CD4-positive, CD25-positive, alpha-beta regulatory T cell (primary cell): ENCODE measurements around the gene TUBB2B. TPM values are rescaled to one million over a fixed set of nuclear protein-coding genes. Genes with fewer than 3 reads are reported as not detected.
A peak's percentile ranks its signal among the peaks of the same experiment; 100 is the strongest.

Source experiments
- ATAC-seq, 2 donors: fragments of 150-1000 bp; cut with Tn5 transposase; one replicate each; pipeline ENCODE4 v1.10.0; 2021; ENCODE audit warnings: low read depth in 2 of 2, moderate number of reproducible peaks in 2 of 2, moderate library complexity in 1 of 2
- DNase-seq, 3 donors: peaks; one replicate each; pipeline versions ENCODE4 v3.0.0 to v3.0.0-alpha.2; 2012 to 2022; ENCODE audit warnings: mixed read lengths in 1 of 3
- H3K27ac ChIP-seq: one replicate; pipeline ENCODE4 v1.7.0; 2013; ENCODE audit warnings: mild to moderate bottlenecking, low read length; ENCODE audit not compliant: insufficient read depth, poor library complexity, severe bottlenecking
- H3K27me3 ChIP-seq: one replicate; pipeline ENCODE4 v1.7.0; 2013; ENCODE audit warnings: low read length; ENCODE audit not compliant: control insufficient read depth, insufficient read depth
- H3K36me3 ChIP-seq: one replicate; pipeline ENCODE4 v1.7.0; 2013; ENCODE audit warnings: mild to moderate bottlenecking, low read length, moderate library complexity; ENCODE audit not compliant: control insufficient read depth, insufficient read depth
- H3K4me1 ChIP-seq: 2 replicates; pipeline ENCODE4 v1.7.0; 2013; ENCODE audit warnings: mild to moderate bottlenecking, low read length; ENCODE audit not compliant: insufficient read depth, control insufficient read depth, poor library complexity, severe bottlenecking
- H3K4me3 ChIP-seq: one replicate; pipeline ENCODE4 v1.7.0; 2013; ENCODE audit warnings: low read depth, mild to moderate bottlenecking, low read length, moderate library complexity
- H3K9me3 ChIP-seq, 2 experiments: 1 replicate in 1 of 2; 2 replicates in 1 of 2; pipeline ENCODE4 v1.7.0; 2013; ENCODE audit warnings: low read length in 2 of 2, mild to moderate bottlenecking in 1 of 2, moderate library complexity in 1 of 2; ENCODE audit not compliant: control insufficient read depth in 2 of 2
- H3K27ac Mint-ChIP-seq, 3 donors: one replicate each; pipeline ENCODE4 v1.8.0; 2020 to 2022; ENCODE audit warnings: mild to moderate bottlenecking in 3 of 3, mixed read lengths in 3 of 3, moderate library complexity in 2 of 3
- H3K27me3 Mint-ChIP-seq: one replicate; pipeline ENCODE4 v1.8.0; 2022; ENCODE audit warnings: mild to moderate bottlenecking, mixed read lengths
- H3K36me3 Mint-ChIP-seq: one replicate; pipeline ENCODE4 v1.8.0; 2020; ENCODE audit warnings: mixed read lengths
- H3K4me1 Mint-ChIP-seq, 4 donors: one replicate each; pipeline ENCODE4 v1.8.0; 2020 to 2022; ENCODE audit warnings: mixed read lengths in 4 of 4, mild to moderate bottlenecking in 1 of 4
- H3K4me3 Mint-ChIP-seq, 4 donors: one replicate each; pipeline ENCODE4 v1.8.0; 2020 to 2022; ENCODE audit warnings: mild to moderate bottlenecking in 4 of 4, mixed read lengths in 4 of 4, moderate library complexity in 3 of 4
- H3K9me3 Mint-ChIP-seq, 7 donors: one replicate each; pipeline ENCODE4 v1.8.0; 2020 to 2022; ENCODE audit warnings: mixed read lengths in 7 of 7, mild to moderate bottlenecking in 3 of 7, moderate library complexity in 2 of 7
- polyA plus RNA-seq, 4 donors: library from polyadenylated mRNA; unstranded; fragments of 300-500 nt; fragmentation: Illumina TruSeq; gene quantifications; one replicate each; pipeline ENCODE4 v1.2.3, GENCODE V29; 2021
- total RNA-seq: library from RNA; stranded (reverse); gene quantifications from one replicate; pipeline ENCODE4 v1.2.3, GENCODE V29; 2022

TUBB2B gene
- total and polyA plus RNA-seq, 5 donors from 2014 or later: 0.09 to 0.91 (median 0.10) TPM; not detected in 1

DNA sequence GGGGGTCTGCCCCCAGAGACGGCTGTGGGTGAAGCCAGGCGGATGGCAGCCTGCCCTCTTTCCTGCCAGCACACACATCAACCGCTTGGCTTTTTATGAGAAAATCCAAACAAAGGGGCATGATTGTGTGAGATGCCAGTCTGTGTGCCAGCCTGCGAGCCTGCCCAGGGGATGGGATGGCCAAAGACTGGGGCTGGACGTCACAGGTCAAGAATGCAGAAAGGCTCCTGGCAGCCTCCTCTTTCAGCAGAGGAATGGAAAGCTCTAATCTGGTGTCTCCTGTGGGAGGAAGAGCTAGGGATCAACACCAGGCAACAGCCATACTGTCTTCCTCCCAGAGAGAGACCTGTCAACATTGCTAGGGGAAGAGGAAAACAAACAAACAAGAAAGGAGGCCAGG, 15.8 kb downstream of the TUBB2B start:
- peaks cover 3 to 16% (median 10%) of the 10 kb centered on the region in 4 donors for H3K4me1 Mint-ChIP-seq
- H3K36me3 Mint-ChIP-seq: no peaks in the 10 kb centered on the region
- ATAC-seq: no peak
- no peaks in the 10 kb centered on the region for H3K9me3 Mint-ChIP-seq
- peaks cover 28% of the 10 kb centered on the region for H3K27me3 Mint-ChIP-seq
- H3K36me3 ChIP-seq: no peaks in the 10 kb centered on the region
- no peak overlapping the region for H3K4me3 Mint-ChIP-seq
- no peak for DNase-seq
- H3K4me1 ChIP-seq: peaks cover 11% of the 10 kb centered on the region
- H3K9me3 ChIP-seq: no peaks in the 10 kb centered on the region
- H3K4me3 ChIP-seq: no peak overlapping the region
- no peak overlapping the region for H3K27ac ChIP-seq
- H3K27me3 ChIP-seq: no peaks in the 10 kb centered on the region
- H3K27ac Mint-ChIP-seq: no peak overlapping the region

DNA sequence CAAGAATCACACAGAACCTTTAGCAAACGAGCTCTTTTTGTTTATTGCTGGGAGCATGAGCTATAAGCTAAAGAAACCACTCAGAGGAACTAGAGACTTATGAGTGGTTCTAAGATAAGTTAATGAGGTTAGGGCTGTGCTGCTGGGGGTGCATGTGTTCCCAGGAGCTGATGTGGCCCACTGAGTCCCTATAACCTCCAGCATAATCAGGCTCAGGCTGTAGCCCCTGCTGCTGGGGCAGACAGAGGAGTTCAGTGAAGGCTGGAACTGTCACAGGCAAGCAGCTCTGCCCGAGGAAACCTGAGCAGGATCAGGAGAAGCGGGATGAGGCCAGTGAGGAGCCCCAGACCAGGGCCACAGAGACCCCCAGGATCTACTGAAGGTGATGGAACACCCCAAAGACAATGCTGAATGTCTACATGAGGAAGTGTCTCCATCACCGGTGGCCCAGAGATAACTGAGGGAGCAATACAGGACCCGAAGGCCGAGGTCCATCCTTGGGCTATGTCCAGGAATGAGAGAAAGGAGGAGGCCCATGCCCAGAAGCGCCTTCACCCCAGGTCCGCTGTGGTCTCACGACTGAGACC, 17.3 kb downstream of the TUBB2B start:
- Mint-ChIP-seq H3K9me3 (no peaks in the 10 kb centered on the region), H3K4me3 (no peak overlapping the region), H3K4me1 (peaks cover 3 to 16% (median 10%) of the 10 kb centered on the region in 4 donors), H3K36me3 (no peaks in the 10 kb centered on the region), H3K27ac (peak overlapping the region in 1 of 3 donors; percentile 3), H3K27me3 (peaks cover 17% of the 10 kb centered on the region)
- H3K4me1 ChIP-seq: peaks cover 11% of the 10 kb centered on the region
- H3K27ac ChIP-seq: no peak overlapping the region
- no peaks in the 10 kb centered on the region for H3K36me3 ChIP-seq
- ATAC-seq: no peak
- no peaks in the 10 kb centered on the region for H3K9me3 ChIP-seq
- no peak overlapping the region for H3K4me3 ChIP-seq
- H3K27me3 ChIP-seq: no peaks in the 10 kb centered on the region
- no peak for DNase-seq

- DNase-seq (peak in 1 of 3 donors; percentile 46), ATAC-seq (peak; percentile 52 to 80)
- Histone ChIP-seq H3K9me3 (no peaks in the 10 kb centered on the region), H3K4me3 (peak overlapping the region; percentile 57), H3K27ac (no peak overlapping the region), H3K27me3 (no peaks in the 10 kb centered on the region), H3K4me1 (peaks cover 11% of the 10 kb centered on the region), H3K36me3 (no peaks in the 10 kb centered on the region)
- H3K36me3 Mint-ChIP-seq: no peaks in the 10 kb centered on the region
- H3K27ac Mint-ChIP-seq: peak overlapping the region in 2 of 3 donors; percentile 3 to 59
- peaks cover 9% of the 10 kb centered on the region for H3K27me3 Mint-ChIP-seq
- H3K4me3 Mint-ChIP-seq: peak overlapping the region in 3 of 4 donors; percentile 33 to 70 (median 67)
- H3K9me3 Mint-ChIP-seq: peaks cover 0 to 4% (median 0%) of the 10 kb centered on the region in 7 donors
- peaks cover 3 to 16% (median 10%) of the 10 kb centered on the region in 4 donors for H3K4me1 Mint-ChIP-seq
Observed at GRCh38 chr6:3209114-3210023, 18.1 kb downstream of the TUBB2B start.

DNA sequence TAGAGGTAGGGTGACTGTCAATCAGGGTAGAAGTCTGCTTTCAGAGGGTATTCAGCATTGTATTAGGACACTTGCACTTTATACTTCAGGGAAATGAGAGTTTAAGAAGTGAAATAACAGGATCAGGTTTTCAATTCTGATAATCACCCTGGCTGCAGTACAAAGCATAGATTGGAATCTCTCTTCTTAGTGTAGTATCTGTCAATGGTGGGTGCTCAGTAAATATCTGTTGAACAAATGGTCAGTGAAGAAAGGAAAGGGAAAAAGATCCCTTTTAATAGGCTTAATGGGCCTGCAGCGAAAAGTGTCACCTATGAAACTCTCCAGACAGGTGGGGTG, 18.7 kb downstream of the TUBB2B start:
- Histone ChIP-seq H3K36me3 (no peaks in the 10 kb centered on the region), H3K9me3 (no peaks in the 10 kb centered on the region), H3K27me3 (no peaks in the 10 kb centered on the region), H3K4me1 (peaks cover 11% of the 10 kb centered on the region), H3K4me3 (peak overlapping the region; percentile 57), H3K27ac (no peak overlapping the region)
- ATAC-seq (no peak), DNase-seq (no peak)
- Mint-ChIP-seq H3K4me3 (peak overlapping the region in 1 of 4 donors; percentile 70), H3K9me3 (peaks cover 0 to 8% (median 0%) of the 10 kb centered on the region in 7 donors), H3K4me1 (peaks cover 3 to 16% (median 10%) of the 10 kb centered on the region in 4 donors), H3K27ac (peak overlapping the region in 2 of 3 donors; percentile 6 to 59), H3K27me3 (peaks cover 9% of the 10 kb centered on the region), H3K36me3 (no peaks in the 10 kb centered on the region)

GRCh38 chr6:3208098-3208774, 19.2 kb downstream of the TUBB2B start:
- no peak for ATAC-seq
- peaks cover 11% of the 10 kb centered on the region for H3K4me1 ChIP-seq
- Mint-ChIP-seq H3K9me3 (peaks cover 0 to 8% (median 1%) of the 10 kb centered on the region in 7 donors), H3K27ac (peak overlapping the region in 2 of 3 donors; percentile 6 to 59), H3K4me1 (peaks cover 3 to 16% (median 10%) of the 10 kb centered on the region in 4 donors), H3K4me3 (no peak overlapping the region), H3K27me3 (peaks cover 7% of the 10 kb centered on the region), H3K36me3 (no peaks in the 10 kb centered on the region)
- H3K36me3 ChIP-seq: no peaks in the 10 kb centered on the region
- H3K4me3 ChIP-seq: no peak overlapping the region
- no peak overlapping the region for H3K27ac ChIP-seq
- DNase-seq: no peak
- H3K9me3 ChIP-seq: no peaks in the 10 kb centered on the region
- H3K27me3 ChIP-seq: peaks cover 3% of the 10 kb centered on the region

GRCh38 chr6:3206339-3207015, 21.0 kb downstream of the TUBB2B start:
- Histone ChIP-seq H3K4me3 (no peak overlapping the region), H3K36me3 (no peaks in the 10 kb centered on the region), H3K27me3 (peaks cover 4% of the 10 kb centered on the region), H3K4me1 (peaks cover 11% of the 10 kb centered on the region), H3K9me3 (no peaks in the 10 kb centered on the region), H3K27ac (no peak overlapping the region)
- Mint-ChIP-seq H3K27me3 (peaks cover 15% of the 10 kb centered on the region), H3K36me3 (no peaks in the 10 kb centered on the region), H3K4me3 (no peak overlapping the region), H3K4me1 (peaks cover 3 to 16% (median 10%) of the 10 kb centered on the region in 4 donors), H3K9me3 (peaks cover 0 to 8% (median 1%) of the 10 kb centered on the region in 7 donors), H3K27ac (no peak overlapping the region)
- DNase-seq (no peak), ATAC-seq (no peak)

DNA sequence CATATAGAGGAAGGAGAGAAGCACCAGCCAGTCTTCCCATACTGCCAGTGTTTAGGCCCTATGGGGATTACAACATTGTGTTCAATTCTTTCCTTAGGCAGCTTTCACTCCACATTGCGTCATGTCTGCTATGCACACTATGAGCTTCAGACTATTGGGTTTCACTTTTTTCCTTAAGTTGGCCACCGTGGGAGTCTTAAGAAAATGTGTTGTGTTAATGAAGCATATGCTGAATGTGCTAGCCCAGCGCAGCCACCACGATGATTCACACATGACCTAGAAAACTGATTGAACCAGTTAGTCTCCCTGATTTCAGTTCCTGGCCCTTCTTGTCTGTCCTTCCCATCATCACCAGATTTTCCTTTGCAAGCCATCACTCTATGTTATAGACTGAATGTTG, 21.5 kb downstream of the TUBB2B start:
- Mint-ChIP-seq H3K9me3 (peaks cover 0 to 8% (median 1%) of the 10 kb centered on the region in 7 donors), H3K27ac (no peak overlapping the region), H3K4me3 (no peak overlapping the region), H3K36me3 (no peaks in the 10 kb centered on the region), H3K27me3 (peaks cover 15% of the 10 kb centered on the region), H3K4me1 (peaks cover 3 to 16% (median 10%) of the 10 kb centered on the region in 4 donors)
- ATAC-seq (no peak), DNase-seq (no peak)
- Histone ChIP-seq H3K27ac (no peak overlapping the region), H3K4me1 (peaks cover 11% of the 10 kb centered on the region), H3K9me3 (no peaks in the 10 kb centered on the region), H3K36me3 (no peaks in the 10 kb centered on the region), H3K27me3 (peaks cover 4% of the 10 kb centered on the region), H3K4me3 (no peak overlapping the region)
